Activated CD4-positive, CD25-positive, alpha-beta regulatory T cell treated with anti-CD3 and anti-CD28 coated beads, Interleukin-2, amount 50 U/mL, for 72 hours (primary cell): ENCODE data around the gene PAIP1.
A peak's percentile ranks its signal among the peaks of the same experiment; 100 is the strongest.
"Not testable (repeated sequence)": the region's sequence is repeated elsewhere in the genome, so short reads cannot be mapped to it uniquely, and the experiment has no call there.

Experiments used
- DNase-seq: peaks from one replicate; pipeline ENCODE4 v3.0.0; 2021

The PAIP1 gene

GRCh38 chr5:43514816-43515677 is 41.8 kb downstream of the PAIP1 start, which contains the start of gene C5orf34:
C5orf34 (minus strand) TSS chr5:43515148; CDS start chr5:43509339, 5,809 bp downstream.
- peak; percentile 95 for DNase-seq

- no peak for DNase-seq
These were observed 42.4 kb downstream of the PAIP1 start for GRCh38 chr5:43514471-43514815.

- DNase-seq, result no peak
These were observed 42.9 kb downstream of the PAIP1 start for GRCh38 chr5:43514025-43514424.

- not testable (repeated sequence) for DNase-seq
These were observed 45.8 kb downstream of the PAIP1 start for GRCh38 chr5:43511062-43511461.

- DNase-seq, result no peak
These were observed 58.3 kb downstream of the PAIP1 start for GRCh38 chr5:43498581-43498980.

- DNase-seq, result no peak
These were observed 59.4 kb downstream of the PAIP1 start for GRCh38 chr5:43497311-43498104.

GRCh38 chr5:43491326-43491725 is 65.6 kb downstream of the PAIP1 start:
- DNase-seq, result no peak

GRCh38 chr5:43486353-43486752 is 70.5 kb downstream of the PAIP1 start:
- no peak for DNase-seq

GRCh38 chr5:43485406-43485805 is 71.5 kb downstream of the PAIP1 start:
- DNase-seq, result no peak

GRCh38 chr5:43484106-43484849 is 72.6 kb downstream of the PAIP1 start:
- peak; percentile 83 for DNase-seq

GRCh38 chr5:43483298-43484105 is 73.4 kb downstream of the PAIP1 start, which contains the start of gene TMEM267:
TMEM267 (minus strand) TSS chr5:43483865; CDS start chr5:43453969, 29,896 bp downstream.
- peak; percentile 74 for DNase-seq

- DNase-seq, result no peak
These were observed 74.2 kb downstream of the PAIP1 start for GRCh38 chr5:43482490-43483297.
